K562 (cell line): Measurements from ENCODE around the gene EXOSC2. TPM values are rescaled to one million over a fixed set of nuclear protein-coding genes. Genes with fewer than 3 reads are reported as not detected.

Source experiments
- EWSR1 ChIP-seq: fragments of 450-650 bp; IDR thresholded peaks from 2 replicates; pipeline ENCODE4 v1.6.1; 2018; ENCODE audit warnings: borderline replicate concordance, mild to moderate bottlenecking, low read depth, moderate library complexity; ENCODE audit not compliant: partially characterized antibody
- HEY1 ChIP-seq: fragments of 250-450 bp; sonication (Bioruptor Pico); IDR thresholded peaks from 2 replicates; pipeline ENCODE4 v1.5.0; 2020; ENCODE audit warnings: mild to moderate bottlenecking, moderate library complexity, borderline replicate concordance
- HNRNPH1 ChIP-seq: fragments of 200-400 bp; formaldehyde crosslinking; optimal IDR thresholded peaks from 2 replicates; pipeline ENCODE3; 2017; ENCODE audit warnings: low read depth, mild to moderate bottlenecking, low read length, moderate library complexity
- JUND ChIP-seq, 2 experiments: IDR thresholded peaks; 2 replicates in 1 of 2; 3 replicates in 1 of 2; pipeline ENCODE4 v1.6.1; 2011; ENCODE audit warnings: borderline replicate concordance in 2 of 2, low read depth in 2 of 2, low read length in 2 of 2, improper control_type of control experiment in 1 of 2, missing biosample characterization in 1 of 2, missing genetic modification characterization in 1 of 2, missing genetic modification reagents in 1 of 2
- KLF16 ChIP-seq: IDR thresholded peaks from 2 replicates; pipeline ENCODE4 v1.6.1; 2016; ENCODE audit warnings: antibody characterized with exemption
- RAD21 ChIP-seq, 2 experiments: fragments of 250-450 bp in 1 of 2; fragments of 450-650 bp in 1 of 2; sonication (Bioruptor Pico) in 1 of 2; formaldehyde crosslinking in 1 of 2; IDR thresholded peaks in 1 of 2; conservative IDR thresholded peaks in 1 of 2; 2 replicates each; pipeline versions ENCODE4 v1.4.0 to v1.8.0; 2020 to 2022; ENCODE audit warnings: mild to moderate bottlenecking in 2 of 2, moderate library complexity in 1 of 2
- RBBP5 ChIP-seq: fragments of 200-600 bp; sonication (generic); IDR thresholded peaks from 2 replicates; pipeline ENCODE4 v1.6.1; 2012; ENCODE audit warnings: borderline replicate concordance, mild to moderate bottlenecking, low read length, control low read depth, inconsistent platforms; ENCODE audit not compliant: insufficient read depth, poor library complexity, severe bottlenecking
- SMAD2 ChIP-seq: fragments of 150-350 bp; IDR thresholded peaks from 2 replicates; pipeline ENCODE4 v1.6.1; 2014; ENCODE audit warnings: low read depth, mild to moderate bottlenecking, low read length
- ZNF764 ChIP-seq: fragments of 250-450 bp; sonication (Bioruptor Pico); IDR thresholded peaks from 2 replicates; pipeline ENCODE4 v1.4.0; 2020; ENCODE audit warnings: low read depth, mild to moderate bottlenecking, moderate library complexity
- polyA plus RNA-seq, 8 experiments: library from polyadenylated mRNA; depleted of rRNA in 4 of 8; stranded (reverse) in 5 of 8; unstranded in 3 of 8; fragments of >200 nt; fragmentation: Nextera tagmentation in 2 of 8; fragmentation: Illumina TruSeq in 1 of 8; extraction: Ambion mirVana in 2 of 8; extraction: Trizol in 1 of 8; gene quantifications; 2 replicates each; pipeline versions ENCODE4 v1.2.1 to v1.2.3, GENCODE V29; 2011 to 2014; ENCODE audit warnings: inconsistent platforms in 1 of 8, missing spikeins in 1 of 8
- total RNA-seq, 7 experiments: library from RNA; depleted of rRNA in 6 of 7; stranded (reverse); fragments of >200 nt in 6 of 7; fragmentation: Illumina TruSeq in 2 of 7; extraction: Trizol in 2 of 7; gene quantifications; 2 replicates each; pipeline versions ENCODE4 v1.2.1 to v1.2.3, GENCODE V29; 2011 to 2021; ENCODE audit warnings: low replicate concordance in 1 of 7
- TF ChIP-seq, protein P1 (sequence below): fragments of 250-450 bp; sonication (Bioruptor Pico); IDR thresholded peaks from 2 replicates; pipeline ENCODE4 v1.5.0; 2021
- TF ChIP-seq, protein P2 (sequence below): sonication (generic); formaldehyde crosslinking; IDR thresholded peaks from 2 replicates; pipeline ENCODE4 v1.8.0; 2022; ENCODE audit warnings: missing genetic modification reagents, mild to moderate bottlenecking, moderate library complexity, borderline replicate concordance
- TF ChIP-seq, protein P3 (sequence below): IDR thresholded peaks from 2 replicates; pipeline ENCODE4 v1.6.1; 2011; ENCODE audit warnings: borderline replicate concordance, low read depth, mild to moderate bottlenecking, moderate library complexity, low read length; ENCODE audit not compliant: insufficient read depth, poor library complexity, severe bottlenecking
- TF ChIP-seq, protein P4 (sequence below): fragments of 450-650 bp; formaldehyde crosslinking; IDR thresholded peaks from 2 replicates; pipeline ENCODE4 v1.4.0; 2020; ENCODE audit warnings: mild to moderate bottlenecking, moderate library complexity

The EXOSC2 gene
- total and polyA plus RNA-seq, 9 of the 15 experiments (the other 6 are each of a cell fraction or from before 2014, with no cell fraction given), result 46.0 to 101 (median 77.6) TPM

DNA sequence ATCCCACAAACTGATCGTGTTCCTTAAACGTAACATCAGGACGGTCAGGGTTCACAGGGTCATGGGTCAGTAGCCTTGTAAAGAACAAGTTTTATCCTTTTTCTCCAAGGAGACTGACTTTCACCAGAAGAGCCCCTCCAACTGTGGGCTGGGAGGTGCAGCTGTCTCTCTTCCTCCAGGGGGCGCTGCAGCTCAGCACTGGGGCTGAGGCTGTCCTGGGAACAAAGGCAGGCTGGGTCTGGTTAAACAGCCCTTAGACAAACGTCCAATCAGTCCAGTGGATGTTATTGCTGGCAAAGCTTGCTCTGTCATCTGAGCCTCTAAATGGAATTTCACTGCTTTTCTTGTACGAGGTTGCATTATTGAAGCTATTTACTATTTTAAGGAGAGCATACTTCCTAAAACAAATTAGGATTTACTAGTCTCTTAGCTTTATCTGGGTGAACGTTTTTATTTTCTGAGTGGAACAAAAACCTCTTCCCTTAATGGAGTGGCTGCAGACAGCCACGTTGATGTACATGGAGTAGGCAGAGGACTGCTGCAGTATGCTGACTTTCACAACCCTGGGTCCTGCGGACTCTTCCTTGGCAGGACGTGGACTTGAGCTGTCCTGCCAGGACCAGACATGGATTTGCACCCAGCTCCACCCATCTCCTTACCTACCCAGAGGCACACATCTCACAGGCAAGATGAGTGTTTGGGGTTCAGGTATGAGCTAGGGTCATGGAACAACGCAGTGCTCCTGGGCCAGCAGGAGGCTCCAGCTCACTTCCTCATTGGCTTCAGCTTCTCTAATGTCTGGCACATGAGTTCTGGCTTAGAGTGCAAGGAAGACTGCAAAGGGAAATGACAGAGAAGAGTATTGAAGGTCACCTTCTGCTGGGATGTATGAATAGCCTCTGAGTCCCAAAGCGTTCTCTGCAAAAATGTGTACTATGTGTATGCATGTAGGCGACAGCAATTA lies 7.8 kb downstream of the EXOSC2 start (continued):
- TF ChIP-seq RAD21 (CRISPR knock-in tag; conservative IDR thresholded peaks at IDR 0.05 in 1 of 2, IDR thresholded peaks at IDR 0.05 in 1 of 2) (peak; percentile 52 to 74), HNRNPH1 (no peak), KLF16 (0 out of 2 replicates have a peak, but pooled peaks have one; percentile 53), EWSR1 (no peak), ZNF764 (CRISPR knock-in tag) (no peak), SMAD2 (no peak), JUND (IDR thresholded peaks at IDR 0.05; ENCODE audit: borderline replicate concordance, low read depth, low read length) (0 out of 2 replicates have a peak, but pooled peaks have one; percentile 13), JUND (tag; IDR thresholded peaks at IDR 0.05; ENCODE audit: borderline replicate concordance, low read depth, low read length) (no peak), HEY1 (CRISPR knock-in tag) (no peak), RBBP5 (no peak)
- TF ChIP-seq, protein P1, sequence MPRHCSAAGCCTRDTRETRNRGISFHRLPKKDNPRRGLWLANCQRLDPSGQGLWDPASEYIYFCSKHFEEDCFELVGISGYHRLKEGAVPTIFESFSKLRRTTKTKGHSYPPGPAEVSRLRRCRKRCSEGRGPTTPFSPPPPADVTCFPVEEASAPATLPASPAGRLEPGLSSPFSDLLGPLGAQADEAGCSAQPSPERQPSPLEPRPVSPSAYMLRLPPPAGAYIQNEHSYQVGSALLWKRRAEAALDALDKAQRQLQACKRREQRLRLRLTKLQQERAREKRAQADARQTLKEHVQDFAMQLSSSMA, result no peak
- TF ChIP-seq, protein P2, sequence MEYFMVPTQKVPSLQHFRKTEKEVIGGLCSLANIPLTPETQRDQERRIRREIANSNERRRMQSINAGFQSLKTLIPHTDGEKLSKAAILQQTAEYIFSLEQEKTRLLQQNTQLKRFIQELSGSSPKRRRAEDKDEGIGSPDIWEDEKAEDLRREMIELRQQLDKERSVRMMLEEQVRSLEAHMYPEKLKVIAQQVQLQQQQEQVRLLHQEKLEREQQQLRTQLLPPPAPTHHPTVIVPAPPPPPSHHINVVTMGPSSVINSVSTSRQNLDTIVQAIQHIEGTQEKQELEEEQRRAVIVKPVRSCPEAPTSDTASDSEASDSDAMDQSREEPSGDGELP (CRISPR knock-in tag), result peak; percentile 46; the same call in 1 of the 2 replicates
- TF ChIP-seq, protein P3, sequence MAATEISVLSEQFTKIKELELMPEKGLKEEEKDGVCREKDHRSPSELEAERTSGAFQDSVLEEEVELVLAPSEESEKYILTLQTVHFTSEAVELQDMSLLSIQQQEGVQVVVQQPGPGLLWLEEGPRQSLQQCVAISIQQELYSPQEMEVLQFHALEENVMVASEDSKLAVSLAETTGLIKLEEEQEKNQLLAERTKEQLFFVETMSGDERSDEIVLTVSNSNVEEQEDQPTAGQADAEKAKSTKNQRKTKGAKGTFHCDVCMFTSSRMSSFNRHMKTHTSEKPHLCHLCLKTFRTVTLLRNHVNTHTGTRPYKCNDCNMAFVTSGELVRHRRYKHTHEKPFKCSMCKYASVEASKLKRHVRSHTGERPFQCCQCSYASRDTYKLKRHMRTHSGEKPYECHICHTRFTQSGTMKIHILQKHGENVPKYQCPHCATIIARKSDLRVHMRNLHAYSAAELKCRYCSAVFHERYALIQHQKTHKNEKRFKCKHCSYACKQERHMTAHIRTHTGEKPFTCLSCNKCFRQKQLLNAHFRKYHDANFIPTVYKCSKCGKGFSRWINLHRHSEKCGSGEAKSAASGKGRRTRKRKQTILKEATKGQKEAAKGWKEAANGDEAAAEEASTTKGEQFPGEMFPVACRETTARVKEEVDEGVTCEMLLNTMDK, result peak; percentile 95
- TF ChIP-seq, protein P4, sequence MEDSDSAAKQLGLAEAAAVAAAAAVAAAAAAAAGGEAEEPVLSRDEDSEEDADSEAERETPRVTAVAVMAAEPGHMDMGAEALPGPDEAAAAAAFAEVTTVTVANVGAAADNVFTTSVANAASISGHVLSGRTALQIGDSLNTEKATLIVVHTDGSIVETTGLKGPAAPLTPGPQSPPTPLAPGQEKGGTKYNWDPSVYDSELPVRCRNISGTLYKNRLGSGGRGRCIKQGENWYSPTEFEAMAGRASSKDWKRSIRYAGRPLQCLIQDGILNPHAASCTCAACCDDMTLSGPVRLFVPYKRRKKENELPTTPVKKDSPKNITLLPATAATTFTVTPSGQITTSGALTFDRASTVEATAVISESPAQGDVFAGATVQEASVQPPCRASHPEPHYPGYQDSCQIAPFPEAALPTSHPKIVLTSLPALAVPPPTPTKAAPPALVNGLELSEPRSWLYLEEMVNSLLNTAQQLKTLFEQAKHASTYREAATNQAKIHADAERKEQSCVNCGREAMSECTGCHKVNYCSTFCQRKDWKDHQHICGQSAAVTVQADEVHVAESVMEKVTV, result 0 out of 2 replicates have a peak, but pooled peaks have one; percentile 26
